PC-9 (cell line): ENCODE measurements around the gene NLRP1.

Experiments used
- EZH2 ChIP-seq: fragments of 200-600 bp; sonication (generic); IDR thresholded peaks from 2 replicates; pipeline ENCODE4 v1.8.0; 2017; ENCODE audit warnings: antibody characterized with exemption, low read depth
- TF ChIP-seq, protein P1 (sequence below): fragments of 200-600 bp; sonication (generic); conservative IDR thresholded peaks from 2 replicates; pipeline ENCODE4 v1.6.1; 2017; ENCODE audit warnings: mixed run types, antibody characterized with exemption, mild to moderate bottlenecking, moderate library complexity

DNA sequence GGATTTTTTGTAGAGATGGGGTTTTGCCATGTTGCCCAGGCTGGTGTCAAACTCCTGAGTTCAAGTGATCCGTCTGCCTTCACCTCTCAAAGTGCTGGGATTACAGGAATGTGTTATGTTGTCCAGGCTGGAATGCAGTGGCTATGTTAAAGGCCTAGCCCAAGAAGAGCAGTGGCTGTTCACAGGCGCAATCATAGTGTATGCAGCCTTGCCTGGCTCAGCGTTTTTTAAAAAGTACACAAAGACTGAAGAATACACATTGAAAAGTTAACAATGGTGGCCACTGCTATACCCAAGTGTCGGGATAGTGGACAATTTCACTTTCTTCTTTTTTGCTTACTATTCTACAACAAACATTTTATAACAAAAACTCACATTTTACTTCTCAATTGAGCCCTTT is 105.3 kb downstream of the NLRP1 start:
- TF ChIP-seq, protein P1, sequence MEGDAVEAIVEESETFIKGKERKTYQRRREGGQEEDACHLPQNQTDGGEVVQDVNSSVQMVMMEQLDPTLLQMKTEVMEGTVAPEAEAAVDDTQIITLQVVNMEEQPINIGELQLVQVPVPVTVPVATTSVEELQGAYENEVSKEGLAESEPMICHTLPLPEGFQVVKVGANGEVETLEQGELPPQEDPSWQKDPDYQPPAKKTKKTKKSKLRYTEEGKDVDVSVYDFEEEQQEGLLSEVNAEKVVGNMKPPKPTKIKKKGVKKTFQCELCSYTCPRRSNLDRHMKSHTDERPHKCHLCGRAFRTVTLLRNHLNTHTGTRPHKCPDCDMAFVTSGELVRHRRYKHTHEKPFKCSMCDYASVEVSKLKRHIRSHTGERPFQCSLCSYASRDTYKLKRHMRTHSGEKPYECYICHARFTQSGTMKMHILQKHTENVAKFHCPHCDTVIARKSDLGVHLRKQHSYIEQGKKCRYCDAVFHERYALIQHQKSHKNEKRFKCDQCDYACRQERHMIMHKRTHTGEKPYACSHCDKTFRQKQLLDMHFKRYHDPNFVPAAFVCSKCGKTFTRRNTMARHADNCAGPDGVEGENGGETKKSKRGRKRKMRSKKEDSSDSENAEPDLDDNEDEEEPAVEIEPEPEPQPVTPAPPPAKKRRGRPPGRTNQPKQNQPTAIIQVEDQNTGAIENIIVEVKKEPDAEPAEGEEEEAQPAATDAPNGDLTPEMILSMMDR = no peak
- TF ChIP-seq EZH2 = no peak
